ENCODE data around the gene FCHSD2.
"Not testable (repeated sequence)": the region's sequence is repeated elsewhere in the genome, so short reads cannot be mapped to it uniquely, and the experiment has no call there.

The FCHSD2 gene

DNA sequence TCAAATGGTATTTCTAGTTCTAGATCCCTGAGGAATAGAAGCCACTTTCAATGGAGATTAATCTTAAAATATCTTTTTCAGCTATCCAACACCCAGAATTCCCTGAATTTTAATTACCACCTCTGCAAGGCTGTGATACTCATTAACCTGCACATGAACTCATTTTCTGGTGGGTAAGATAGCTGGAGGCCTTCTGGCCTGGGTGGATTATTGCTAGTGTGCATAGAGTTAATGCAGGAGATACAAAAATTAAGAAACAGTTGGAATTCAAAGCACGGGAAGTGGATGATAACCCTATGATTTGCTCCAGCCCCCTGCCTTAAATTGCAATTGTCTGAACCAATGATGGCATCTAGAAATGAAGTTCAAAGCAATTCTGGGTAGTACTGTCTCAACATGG is 212.9 kb downstream of the FCHSD2 start:
- H3K4me3 ChIP-seq (ENCODE audit: extremely low read depth, insufficient read depth, low read length, poor library complexity, severe bottlenecking), result no peak overlapping the region
- no peak overlapping the region for H3K27ac ChIP-seq (ENCODE audit: low read depth, low read length, severe bottlenecking)
- 100% methylated on average over 1 of the region's 1 CpG for WGBS, 2 experiments (ENCODE audit: insufficient coverage in 2 of 2)
- H3K36me3 ChIP-seq (ENCODE audit: control insufficient read depth, insufficient read depth, low read length), result no peaks in the 10 kb centered on the region
- H3K9me3 ChIP-seq (ENCODE audit: control insufficient read depth, low read length), result no peaks in the 10 kb centered on the region
- H3K4me1 ChIP-seq (ENCODE audit: control insufficient read depth, insufficient read depth, low read length, poor library complexity, severe bottlenecking), result peaks cover 3% of the 10 kb centered on the region

DNA sequence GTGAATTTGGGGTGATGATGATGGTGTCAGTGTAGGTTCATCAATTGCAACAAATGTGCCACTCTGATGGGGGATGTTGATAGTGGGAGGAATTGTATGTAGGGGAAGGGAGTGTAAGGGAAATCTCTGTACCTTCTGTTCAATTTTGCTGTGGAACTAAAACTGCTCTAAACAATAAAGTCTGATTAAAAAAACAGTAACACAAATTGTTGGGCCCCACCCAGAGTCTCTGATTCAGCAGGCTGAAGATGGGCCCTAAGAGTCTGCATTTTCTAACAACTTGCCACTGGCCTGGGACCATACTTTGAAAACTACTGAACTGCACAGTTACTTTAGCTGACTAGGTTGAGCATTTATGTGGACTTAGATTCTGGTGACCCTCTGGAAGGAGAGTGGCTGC is 214.7 kb downstream of the FCHSD2 start:
- H3K27ac ChIP-seq (ENCODE audit: low read depth, low read length, severe bottlenecking), result no peak overlapping the region
- no peaks in the 10 kb centered on the region for H3K36me3 ChIP-seq (ENCODE audit: control insufficient read depth, insufficient read depth, low read length)
- H3K9me3 ChIP-seq (ENCODE audit: control insufficient read depth, low read length), result no peaks in the 10 kb centered on the region
- peaks cover under 1% of the 10 kb centered on the region for H3K4me1 ChIP-seq (ENCODE audit: control insufficient read depth, insufficient read depth, low read length, poor library complexity, severe bottlenecking)
- H3K4me3 ChIP-seq (ENCODE audit: extremely low read depth, insufficient read depth, low read length, poor library complexity, severe bottlenecking), result no peak overlapping the region

DNA sequence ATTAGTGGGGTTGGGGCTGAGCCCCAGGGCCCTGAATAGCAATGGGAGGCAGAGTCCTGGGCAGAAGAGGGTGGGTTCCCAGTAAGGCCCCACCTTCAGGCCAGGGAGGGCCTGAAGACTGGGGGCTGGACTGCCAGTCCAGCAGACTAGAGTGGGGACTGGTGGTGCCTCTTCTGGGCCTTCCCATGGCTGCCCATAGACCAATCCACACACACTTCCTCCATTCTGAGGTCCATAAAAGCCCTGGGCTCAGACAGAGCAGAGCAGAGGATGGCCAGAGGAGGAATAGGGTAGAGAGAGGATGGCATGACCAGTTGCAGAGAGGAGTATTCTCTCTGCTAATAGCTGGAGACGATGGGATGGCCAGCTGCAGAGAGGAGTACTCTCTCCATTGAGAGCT is 216.0 kb downstream of the FCHSD2 start:
- 89 to 100% methylated on average over 1 of the region's 1 CpG for WGBS, 2 experiments (ENCODE audit: insufficient coverage in 2 of 2)
- Histone ChIP-seq H3K9me3 (ENCODE audit: control insufficient read depth, low read length) (no peaks in the 10 kb centered on the region), H3K4me3 (ENCODE audit: extremely low read depth, insufficient read depth, low read length, poor library complexity, severe bottlenecking) (no peak overlapping the region), H3K36me3 (ENCODE audit: control insufficient read depth, insufficient read depth, low read length) (no peaks in the 10 kb centered on the region), H3K4me1 (ENCODE audit: control insufficient read depth, insufficient read depth, low read length, poor library complexity, severe bottlenecking) (no peaks in the 10 kb centered on the region), H3K27ac (ENCODE audit: low read depth, low read length, severe bottlenecking) (no peak overlapping the region)

DNA sequence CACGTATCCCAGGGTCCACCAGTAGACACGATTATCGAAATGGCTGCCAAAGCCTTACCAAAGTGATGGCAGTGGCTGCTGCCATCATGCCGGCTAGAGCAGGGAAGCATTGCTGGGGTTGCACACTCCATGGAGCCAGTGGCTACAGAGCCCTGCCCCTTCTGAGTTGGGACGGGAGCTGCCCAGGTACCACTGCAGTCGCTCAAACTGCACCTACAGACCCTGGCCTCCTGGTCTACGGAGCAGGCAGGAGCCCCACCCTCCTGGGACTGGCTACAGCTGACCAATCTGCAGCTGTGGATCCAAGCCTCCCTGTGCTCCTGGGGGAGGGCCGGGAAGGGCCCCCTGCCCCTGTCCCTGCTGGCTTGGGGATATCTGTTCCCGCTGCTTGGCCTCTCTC is 216.5 kb downstream of the FCHSD2 start:
- 94% methylated on average over 8 to 9 of the region's 9 CpGs for WGBS, 2 experiments (ENCODE audit: insufficient coverage in 2 of 2)
- no peak overlapping the region for H3K4me3 ChIP-seq (ENCODE audit: extremely low read depth, insufficient read depth, low read length, poor library complexity, severe bottlenecking)

DNA sequence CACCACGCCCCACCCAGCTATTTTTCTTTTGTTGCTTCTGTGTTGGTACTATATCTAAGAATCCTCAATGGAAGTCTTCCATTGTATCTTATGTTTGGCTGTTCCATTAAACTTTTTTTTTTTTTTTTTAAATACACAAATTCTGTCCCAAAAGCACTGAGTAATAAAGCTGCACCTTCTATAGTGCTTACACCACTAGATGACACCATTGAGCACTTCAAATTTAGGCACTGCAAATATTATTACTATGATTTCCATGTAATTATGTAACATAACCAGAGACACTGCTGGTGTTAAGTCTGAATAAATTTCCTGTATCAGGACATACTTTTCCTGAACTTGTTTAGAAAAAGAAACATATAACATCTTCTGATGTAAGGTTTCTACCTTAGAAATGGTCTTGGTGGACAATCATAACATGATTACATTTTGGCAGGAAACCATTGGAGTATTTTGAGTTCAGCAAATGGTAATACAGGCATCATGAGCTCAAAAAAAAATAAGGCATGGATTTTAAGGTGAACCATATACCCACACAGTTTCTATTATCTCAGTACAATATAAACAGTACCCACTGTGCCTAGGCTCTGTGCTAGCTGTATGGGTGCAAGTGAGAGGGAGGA is 217.4 kb downstream of the FCHSD2 start:
- H3K27ac ChIP-seq (ENCODE audit: low read depth, low read length, severe bottlenecking), result no peak overlapping the region
- no CpG with 5 or more reads among the region's 1 CpG for WGBS, 2 experiments (ENCODE audit: insufficient coverage in 2 of 2)
- no peak overlapping the region for H3K4me3 ChIP-seq (ENCODE audit: extremely low read depth, insufficient read depth, low read length, poor library complexity, severe bottlenecking)
- no peaks in the 10 kb centered on the region for H3K36me3 ChIP-seq (ENCODE audit: control insufficient read depth, insufficient read depth, low read length)
- no peaks in the 10 kb centered on the region for H3K4me1 ChIP-seq (ENCODE audit: control insufficient read depth, insufficient read depth, low read length, poor library complexity, severe bottlenecking)
- no peaks in the 10 kb centered on the region for H3K9me3 ChIP-seq (ENCODE audit: control insufficient read depth, low read length)

More for the DNA sequence above, 216.5 kb downstream of the FCHSD2 start:
- no peaks in the 10 kb centered on the region for H3K4me1 ChIP-seq (ENCODE audit: control insufficient read depth, insufficient read depth, low read length, poor library complexity, severe bottlenecking)
- no peaks in the 10 kb centered on the region for H3K9me3 ChIP-seq (ENCODE audit: control insufficient read depth, low read length)
- no peak overlapping the region for H3K27ac ChIP-seq (ENCODE audit: low read depth, low read length, severe bottlenecking)
- H3K36me3 ChIP-seq (ENCODE audit: control insufficient read depth, insufficient read depth, low read length), result no peaks in the 10 kb centered on the region

DNA sequence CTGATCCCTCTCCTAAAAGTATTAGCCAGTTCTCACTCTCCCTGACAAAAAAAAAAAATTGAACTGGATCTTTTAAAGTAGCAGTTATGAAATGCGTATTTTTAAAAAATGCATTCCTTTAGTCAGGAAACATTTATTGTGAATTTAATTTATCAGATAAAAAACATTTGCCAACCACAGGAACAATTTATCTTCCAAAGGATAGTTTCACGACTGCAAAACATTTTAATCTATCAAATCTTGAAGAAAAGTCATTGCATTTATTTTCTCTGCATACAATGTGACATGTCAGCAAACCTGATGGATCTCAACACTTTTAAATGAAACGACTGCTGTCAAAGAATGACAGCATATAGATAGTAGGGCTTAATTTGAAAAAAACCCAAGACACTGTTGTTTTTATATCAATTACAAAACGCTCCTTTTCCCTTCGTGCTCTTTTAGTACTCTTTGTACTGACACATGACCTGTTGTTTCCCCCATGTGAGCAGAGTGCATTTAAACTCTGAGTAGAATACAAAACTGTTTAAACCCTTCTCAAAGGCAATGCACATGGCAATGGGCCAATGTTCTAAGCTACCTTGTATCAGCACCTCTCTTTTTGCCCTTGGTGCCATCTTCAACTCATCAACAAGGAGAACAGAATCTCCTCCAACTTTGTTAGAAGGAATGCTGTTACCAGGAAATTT is 220.9 kb downstream of the FCHSD2 start:
- 78 to 90% methylated on average over 2 to 3 of the region's 5 CpGs for WGBS, 2 experiments (ENCODE audit: insufficient coverage in 2 of 2)
- Histone ChIP-seq H3K4me1 (ENCODE audit: control insufficient read depth, insufficient read depth, low read length, poor library complexity, severe bottlenecking) (no peaks in the 10 kb centered on the region), H3K36me3 (ENCODE audit: control insufficient read depth, insufficient read depth, low read length) (no peaks in the 10 kb centered on the region), H3K4me3 (ENCODE audit: extremely low read depth, insufficient read depth, low read length, poor library complexity, severe bottlenecking) (no peak overlapping the region), H3K9me3 (ENCODE audit: control insufficient read depth, low read length) (no peaks in the 10 kb centered on the region), H3K27ac (ENCODE audit: low read depth, low read length, severe bottlenecking) (no peak overlapping the region)

DNA sequence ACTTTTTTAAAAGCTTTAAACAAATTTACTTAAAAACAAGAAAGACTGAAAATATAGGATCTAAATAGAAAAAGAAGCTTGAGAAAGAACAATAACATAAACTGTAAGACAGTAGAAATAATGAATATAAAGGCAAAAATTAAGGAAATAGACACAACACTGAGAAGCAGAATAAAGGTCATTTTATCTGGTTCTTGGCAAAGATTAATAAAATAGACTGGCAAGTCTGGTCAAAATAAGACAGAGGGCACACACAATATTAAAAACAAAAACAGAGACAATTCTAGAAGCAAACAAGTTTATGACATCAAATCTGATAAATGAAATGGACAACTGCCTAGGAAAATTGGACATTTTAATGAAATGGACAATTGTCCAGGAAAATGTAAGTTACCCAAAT is 222.1 kb downstream of the FCHSD2 start:
- Histone ChIP-seq H3K4me3 (ENCODE audit: extremely low read depth, insufficient read depth, low read length, poor library complexity, severe bottlenecking) (no peak overlapping the region), H3K9me3 (ENCODE audit: control insufficient read depth, low read length) (no peaks in the 10 kb centered on the region), H3K27ac (ENCODE audit: low read depth, low read length, severe bottlenecking) (no peak overlapping the region), H3K36me3 (ENCODE audit: control insufficient read depth, insufficient read depth, low read length) (no peaks in the 10 kb centered on the region), H3K4me1 (ENCODE audit: control insufficient read depth, insufficient read depth, low read length, poor library complexity, severe bottlenecking) (no peaks in the 10 kb centered on the region)

DNA sequence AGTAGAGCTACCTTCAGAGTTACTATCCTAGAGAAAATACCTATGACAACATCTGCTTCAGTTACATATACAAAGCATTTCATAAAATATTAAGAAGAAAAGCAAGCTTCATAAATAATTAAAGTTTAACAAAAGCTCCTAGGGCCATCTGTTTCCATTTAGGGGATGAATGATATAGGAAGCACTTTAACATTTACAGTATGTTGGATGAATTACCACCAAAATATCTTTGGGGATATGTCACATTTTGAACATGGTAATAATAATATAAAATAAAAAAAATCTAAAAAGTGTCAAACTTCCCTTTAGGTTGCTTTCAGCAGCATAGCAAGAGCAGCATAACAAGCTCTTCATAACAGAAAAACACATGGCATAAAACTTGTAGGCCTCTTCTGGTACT is 223.3 kb downstream of the FCHSD2 start:
- Histone ChIP-seq H3K27ac (ENCODE audit: low read depth, low read length, severe bottlenecking) (no peak overlapping the region), H3K4me1 (ENCODE audit: control insufficient read depth, insufficient read depth, low read length, poor library complexity, severe bottlenecking) (no peaks in the 10 kb centered on the region), H3K36me3 (ENCODE audit: control insufficient read depth, insufficient read depth, low read length) (no peaks in the 10 kb centered on the region), H3K9me3 (ENCODE audit: control insufficient read depth, low read length) (no peaks in the 10 kb centered on the region), H3K4me3 (ENCODE audit: extremely low read depth, insufficient read depth, low read length, poor library complexity, severe bottlenecking) (no peak overlapping the region)

DNA sequence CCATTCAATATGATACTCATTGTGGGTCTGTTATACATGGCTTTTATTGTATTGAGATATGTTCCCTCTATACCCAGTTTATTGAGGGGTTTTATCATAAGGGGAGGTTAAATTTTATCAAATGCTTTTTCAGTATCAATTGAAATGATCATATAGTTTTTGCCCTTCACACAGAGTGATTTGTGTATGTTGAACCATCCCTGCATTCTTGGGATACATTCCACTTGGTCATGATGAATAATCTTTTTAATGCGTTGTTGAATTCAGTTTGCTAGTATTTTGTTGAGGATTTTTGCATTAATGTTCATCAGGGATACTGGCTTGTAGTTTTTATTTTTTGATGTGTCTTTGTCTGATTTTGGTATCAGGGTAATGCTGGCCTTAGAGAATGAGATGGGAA is 229.9 kb downstream of the FCHSD2 start:
- 100% methylated on average over 1 of the region's 1 CpG for WGBS, 2 experiments (ENCODE audit: insufficient coverage in 2 of 2)

DNA sequence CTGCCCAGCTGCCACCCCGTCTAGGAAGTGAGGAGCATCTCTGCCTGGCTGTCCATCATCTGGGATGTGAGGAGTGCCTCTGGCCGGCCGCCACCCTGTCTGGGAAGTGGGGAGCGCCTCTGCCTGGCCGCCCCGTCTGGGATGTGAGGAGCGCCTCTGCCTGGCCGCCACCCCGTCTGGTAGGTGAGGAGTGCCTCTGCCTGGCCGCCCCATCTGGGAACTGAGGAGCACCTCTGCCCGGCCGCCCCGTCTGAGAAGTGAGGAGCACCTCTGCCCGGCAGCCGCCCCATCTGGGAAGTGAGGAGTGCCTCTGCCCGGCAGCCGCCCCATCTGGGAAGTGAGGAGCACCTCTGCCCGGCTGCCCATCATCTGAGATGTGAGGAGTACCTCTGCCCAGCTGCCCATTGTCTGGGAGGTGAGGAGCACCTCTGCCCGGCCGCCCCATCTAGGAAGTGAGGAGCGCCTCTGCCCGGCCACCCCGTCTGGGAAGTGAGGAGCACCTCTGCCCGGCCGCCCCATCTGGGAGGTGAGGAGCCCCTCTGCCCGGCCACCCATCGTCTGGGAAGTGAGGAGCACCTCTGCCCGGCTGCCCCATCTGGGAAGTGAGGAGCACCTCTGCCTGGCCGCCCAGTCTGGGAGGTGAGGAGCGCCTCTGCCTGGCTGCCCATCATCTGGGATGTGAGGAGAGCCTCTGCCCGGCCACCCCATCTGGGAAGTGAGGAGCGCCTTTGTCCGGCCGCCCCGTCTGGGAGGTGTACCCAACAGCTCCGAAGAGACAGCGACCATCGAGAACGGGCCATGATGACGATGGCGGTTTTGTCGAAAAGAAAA is 232.3 kb downstream of the FCHSD2 start:
- H3K9me3 ChIP-seq (ENCODE audit: control insufficient read depth, low read length), result peaks cover 28% of the 10 kb centered on the region
- H3K27ac ChIP-seq (ENCODE audit: low read depth, low read length, severe bottlenecking); H3K4me1 ChIP-seq (ENCODE audit: control insufficient read depth, insufficient read depth, low read length, poor library complexity, severe bottlenecking); H3K4me3 ChIP-seq (ENCODE audit: extremely low read depth, insufficient read depth, low read length, poor library complexity, severe bottlenecking); H3K36me3 ChIP-seq (ENCODE audit: control insufficient read depth, insufficient read depth, low read length): not testable (repeated sequence)
- 97 to 98% methylated on average over 16 to 24 of the region's 42 CpGs for WGBS, 2 experiments (ENCODE audit: insufficient coverage in 2 of 2)

More for the DNA sequence above, 229.9 kb downstream of the FCHSD2 start:
- no peak overlapping the region for H3K27ac ChIP-seq (ENCODE audit: low read depth, low read length, severe bottlenecking)
- no peak overlapping the region for H3K4me3 ChIP-seq (ENCODE audit: extremely low read depth, insufficient read depth, low read length, poor library complexity, severe bottlenecking)
- H3K36me3 ChIP-seq (ENCODE audit: control insufficient read depth, insufficient read depth, low read length), result peaks cover 7% of the 10 kb centered on the region
- H3K9me3 ChIP-seq (ENCODE audit: control insufficient read depth, low read length), result peaks cover 26% of the 10 kb centered on the region
- no peaks in the 10 kb centered on the region for H3K4me1 ChIP-seq (ENCODE audit: control insufficient read depth, insufficient read depth, low read length, poor library complexity, severe bottlenecking)
